Head of caudate nucleus (tissue), 42 donors: ENCODE results near the gene GMPPA.

Experiments used
- DNase-seq, 42 donors: peaks; one replicate each; pipeline versions ENCODE4 v3.0.0 to v3.0.0-alpha.2; 2020 to 2021; ENCODE audit warnings: mixed read lengths in 7 of 42
- intact Hi-C: fragments of 100-400 bp; cut with DNase I; formaldehyde crosslinking; loops from one replicate; pipeline ENCODE4 v1.15.0; 2022

The GMPPA gene

GRCh38 chr2:219482674-219483405, 15.9 kb upstream of the GMPPA start:
- peak in 14 of 42 donors; percentile 13 to 75 (median 50) for DNase-seq
- intact Hi-C loops, result no loop called here

- DNase-seq, result no peak
- intact Hi-C loops, result no loop called here
These were observed 15.0 kb upstream of the GMPPA start for GRCh38 chr2:219483451-219484342.

- DNase-seq, result no peak
- intact Hi-C loops, result no loop called here
These were observed 14.1 kb upstream of the GMPPA start for GRCh38 chr2:219484343-219485200.

- intact Hi-C loops, result no loop called here
- DNase-seq, result no peak
These were observed 13.5 kb upstream of the GMPPA start for GRCh38 chr2:219485201-219485580.

GRCh38 chr2:219486380-219486959, 12.2 kb upstream of the GMPPA start:
- DNase-seq, result no peak

GRCh38 chr2:219488149-219488843, 10.4 kb upstream of the GMPPA start:
- DNase-seq, result no peak
- intact Hi-C loops, result no loop called here

More at GRCh38 chr2:219486380-219486959, 12.2 kb upstream of the GMPPA start:
- intact Hi-C loops, result no loop called here

- DNase-seq, result no peak
- intact Hi-C loops, result no loop called here
These were observed 9.9 kb upstream of the GMPPA start for GRCh38 chr2:219488844-219489194.

- intact Hi-C loops, result no loop called here
- DNase-seq, result no peak
These were observed 9.4 kb upstream of the GMPPA start for GRCh38 chr2:219489315-219489714.

- no peak for DNase-seq
- intact Hi-C loops, result no loop called here
These were observed 8.5 kb upstream of the GMPPA start for GRCh38 chr2:219490186-219490585.

- intact Hi-C loops, result no loop called here
- DNase-seq, result no peak
These were observed 8.0 kb upstream of the GMPPA start for GRCh38 chr2:219490600-219491130.

- intact Hi-C loops, result no loop called here
- DNase-seq, result no peak
These were observed 7.3 kb upstream of the GMPPA start for GRCh38 chr2:219491278-219491963.

GRCh38 chr2:219492575-219492974, 6.1 kb upstream of the GMPPA start:
- intact Hi-C loops, result no loop called here
- no peak for DNase-seq

GRCh38 chr2:219493086-219493485, 5.6 kb upstream of the GMPPA start:
- no peak for DNase-seq

GRCh38 chr2:219494952-219495530, 3.6 kb upstream of the GMPPA start:
- intact Hi-C loops, result no loop called here
- DNase-seq, result peak in 19 of 42 donors; percentile 17 to 71 (median 42)

More at GRCh38 chr2:219493086-219493485, 5.6 kb upstream of the GMPPA start:
- intact Hi-C loops, result no loop called here

GRCh38 chr2:219495531-219496122, 3.1 kb upstream of the GMPPA start:
- intact Hi-C loops, result no loop called here
- DNase-seq, result peak; percentile 51 to 91 (median 78)

- intact Hi-C loops, result no loop called here
- no peak for DNase-seq
These were observed 2.4 kb upstream of the GMPPA start for GRCh38 chr2:219496247-219496824.
